Neural progenitor cell (in vitro differentiated cells): ENCODE results near the gene TRIM34.

Experiments used
- EZH2 ChIP-seq: fragments of 200-600 bp; sonication (generic); IDR thresholded peaks from 2 replicates; pipeline ENCODE4 v1.6.1; 2017; ENCODE audit warnings: antibody characterized with exemption, mild to moderate bottlenecking, moderate library complexity
- TF ChIP-seq, protein P1 (sequence below): fragments of 200-600 bp; sonication (generic); IDR thresholded peaks from 2 replicates; pipeline ENCODE4 v1.5.1; 2017; ENCODE audit warnings: antibody characterized with exemption, mild to moderate bottlenecking

DNA sequence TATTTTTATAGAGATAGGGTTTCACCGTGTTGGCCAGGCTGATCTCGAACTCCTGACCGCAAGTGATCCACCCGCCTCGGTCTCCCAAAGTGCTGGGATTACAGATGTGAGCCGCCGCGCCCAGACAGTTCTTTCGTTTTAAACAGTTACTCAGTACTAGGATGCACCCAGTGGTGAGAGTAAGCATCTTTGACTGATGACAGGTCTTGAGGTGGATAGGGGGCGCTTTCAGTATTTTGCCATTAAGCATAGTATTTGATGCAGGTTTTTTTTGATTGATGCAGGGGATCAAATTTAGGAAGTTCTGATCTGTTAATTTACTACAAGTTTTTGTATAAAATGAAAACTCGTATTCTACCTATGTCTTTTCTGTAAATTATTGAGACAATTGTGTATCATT, 13.2 kb upstream of the TRIM34 start:
- no peak for TF ChIP-seq EZH2
- TF ChIP-seq, protein P1, sequence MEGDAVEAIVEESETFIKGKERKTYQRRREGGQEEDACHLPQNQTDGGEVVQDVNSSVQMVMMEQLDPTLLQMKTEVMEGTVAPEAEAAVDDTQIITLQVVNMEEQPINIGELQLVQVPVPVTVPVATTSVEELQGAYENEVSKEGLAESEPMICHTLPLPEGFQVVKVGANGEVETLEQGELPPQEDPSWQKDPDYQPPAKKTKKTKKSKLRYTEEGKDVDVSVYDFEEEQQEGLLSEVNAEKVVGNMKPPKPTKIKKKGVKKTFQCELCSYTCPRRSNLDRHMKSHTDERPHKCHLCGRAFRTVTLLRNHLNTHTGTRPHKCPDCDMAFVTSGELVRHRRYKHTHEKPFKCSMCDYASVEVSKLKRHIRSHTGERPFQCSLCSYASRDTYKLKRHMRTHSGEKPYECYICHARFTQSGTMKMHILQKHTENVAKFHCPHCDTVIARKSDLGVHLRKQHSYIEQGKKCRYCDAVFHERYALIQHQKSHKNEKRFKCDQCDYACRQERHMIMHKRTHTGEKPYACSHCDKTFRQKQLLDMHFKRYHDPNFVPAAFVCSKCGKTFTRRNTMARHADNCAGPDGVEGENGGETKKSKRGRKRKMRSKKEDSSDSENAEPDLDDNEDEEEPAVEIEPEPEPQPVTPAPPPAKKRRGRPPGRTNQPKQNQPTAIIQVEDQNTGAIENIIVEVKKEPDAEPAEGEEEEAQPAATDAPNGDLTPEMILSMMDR: peak; percentile 35
